Measurements from ENCODE around the gene ZBTB5. TPM values are rescaled to one million over a fixed set of nuclear protein-coding genes. Genes with fewer than 3 reads are reported as not detected.

Gene ZBTB5, protein sequence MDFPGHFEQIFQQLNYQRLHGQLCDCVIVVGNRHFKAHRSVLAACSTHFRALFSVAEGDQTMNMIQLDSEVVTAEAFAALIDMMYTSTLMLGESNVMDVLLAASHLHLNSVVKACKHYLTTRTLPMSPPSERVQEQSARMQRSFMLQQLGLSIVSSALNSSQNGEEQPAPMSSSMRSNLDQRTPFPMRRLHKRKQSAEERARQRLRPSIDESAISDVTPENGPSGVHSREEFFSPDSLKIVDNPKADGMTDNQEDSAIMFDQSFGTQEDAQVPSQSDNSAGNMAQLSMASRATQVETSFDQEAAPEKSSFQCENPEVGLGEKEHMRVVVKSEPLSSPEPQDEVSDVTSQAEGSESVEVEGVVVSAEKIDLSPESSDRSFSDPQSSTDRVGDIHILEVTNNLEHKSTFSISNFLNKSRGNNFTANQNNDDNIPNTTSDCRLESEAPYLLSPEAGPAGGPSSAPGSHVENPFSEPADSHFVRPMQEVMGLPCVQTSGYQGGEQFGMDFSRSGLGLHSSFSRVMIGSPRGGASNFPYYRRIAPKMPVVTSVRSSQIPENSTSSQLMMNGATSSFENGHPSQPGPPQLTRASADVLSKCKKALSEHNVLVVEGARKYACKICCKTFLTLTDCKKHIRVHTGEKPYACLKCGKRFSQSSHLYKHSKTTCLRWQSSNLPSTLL
- total RNA-seq = 10.5 and 11.7 TPM in 2 replicates

DNA sequence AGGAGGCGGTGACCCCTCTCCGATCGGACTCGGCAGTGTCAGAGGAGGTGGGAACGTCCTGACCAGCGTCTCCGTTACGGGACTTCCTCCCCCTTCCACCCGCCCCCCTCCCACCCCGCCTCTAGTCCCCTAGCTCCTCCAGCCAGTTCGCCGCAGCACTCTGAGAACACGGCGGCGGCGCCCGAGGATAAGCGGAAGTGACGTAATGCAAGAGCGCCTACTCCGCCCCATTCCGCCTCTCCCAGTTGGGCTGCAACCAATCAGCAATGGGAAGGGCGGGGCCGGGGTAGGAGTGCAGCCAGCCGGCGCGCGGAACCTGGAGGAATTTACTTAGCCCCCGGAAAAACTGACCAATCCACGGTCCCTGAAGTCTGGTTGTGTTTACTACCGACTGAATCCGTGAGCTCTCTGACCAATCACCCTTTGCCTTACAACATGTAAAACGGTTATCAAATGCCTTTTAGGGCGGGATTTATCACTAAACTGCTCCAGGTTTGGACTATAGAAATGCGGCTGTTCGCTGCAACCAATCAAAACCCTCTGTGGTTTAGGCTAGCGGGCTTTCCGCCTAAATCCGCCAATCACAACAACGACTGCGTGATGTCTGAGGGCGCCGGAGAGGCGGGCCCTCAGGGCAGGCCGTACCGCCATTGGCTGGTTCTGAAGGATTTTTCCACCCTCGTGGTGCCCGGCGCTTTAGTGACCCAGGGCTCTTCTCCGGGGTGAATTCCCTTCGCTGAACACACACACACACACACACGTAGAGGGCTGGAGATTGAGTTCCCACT lies at the start of gene ZBTB5:
Gene ZBTB5 (minus strand): TSS at position 202 of the 788 bp plus-strand sequence. CDS start 22,899 bp downstream, outside the sequence.

DNA sequence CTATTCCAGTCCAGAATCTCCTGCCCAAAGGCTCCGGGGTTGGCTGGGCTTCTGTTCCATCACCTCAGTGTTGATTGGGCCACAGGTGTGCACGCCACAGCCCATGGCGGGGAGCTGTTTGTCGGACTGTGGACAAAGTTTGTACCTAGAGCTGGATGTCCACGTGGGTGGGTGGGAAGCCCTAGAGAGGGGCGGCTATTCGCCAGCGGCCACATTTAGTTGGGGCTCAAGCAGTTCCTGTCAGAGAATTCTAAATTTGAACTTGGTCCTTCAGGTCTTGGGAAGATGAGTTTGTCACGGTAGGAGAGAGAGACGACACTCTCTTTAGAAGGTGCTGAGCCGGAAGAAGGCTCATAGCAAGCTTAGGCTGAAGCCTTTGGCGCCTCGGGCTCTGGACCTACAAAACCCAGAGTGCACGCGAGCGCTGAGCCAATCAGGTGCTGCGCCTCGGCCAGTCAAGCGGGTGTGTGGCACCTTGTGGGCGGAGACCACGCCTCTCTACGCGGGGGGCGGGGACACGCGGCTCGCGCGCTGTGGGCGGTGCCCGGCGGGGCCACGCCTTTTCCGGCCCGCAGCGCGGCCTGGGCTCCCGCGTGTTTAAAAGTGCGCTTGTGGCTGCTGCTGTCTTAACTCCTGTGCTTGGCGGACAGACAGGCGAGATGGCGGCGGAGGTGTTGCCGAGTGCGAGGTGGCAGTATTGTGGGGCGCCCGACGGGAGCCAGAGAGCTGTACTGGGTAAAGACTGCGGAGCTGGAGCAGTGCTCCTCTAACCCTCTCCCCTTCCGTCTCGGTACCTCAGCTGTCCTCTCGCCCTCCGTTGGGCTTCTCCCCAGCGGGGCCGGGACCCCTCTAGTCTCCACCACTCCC lies 20.4 kb upstream of the ZBTB5 start, which contains the start of gene POLR1E:
Gene POLR1E (plus strand): TSS at position 560 of the 867 bp plus-strand sequence. CDS start 100 bp downstream, at position 660.

DNA sequence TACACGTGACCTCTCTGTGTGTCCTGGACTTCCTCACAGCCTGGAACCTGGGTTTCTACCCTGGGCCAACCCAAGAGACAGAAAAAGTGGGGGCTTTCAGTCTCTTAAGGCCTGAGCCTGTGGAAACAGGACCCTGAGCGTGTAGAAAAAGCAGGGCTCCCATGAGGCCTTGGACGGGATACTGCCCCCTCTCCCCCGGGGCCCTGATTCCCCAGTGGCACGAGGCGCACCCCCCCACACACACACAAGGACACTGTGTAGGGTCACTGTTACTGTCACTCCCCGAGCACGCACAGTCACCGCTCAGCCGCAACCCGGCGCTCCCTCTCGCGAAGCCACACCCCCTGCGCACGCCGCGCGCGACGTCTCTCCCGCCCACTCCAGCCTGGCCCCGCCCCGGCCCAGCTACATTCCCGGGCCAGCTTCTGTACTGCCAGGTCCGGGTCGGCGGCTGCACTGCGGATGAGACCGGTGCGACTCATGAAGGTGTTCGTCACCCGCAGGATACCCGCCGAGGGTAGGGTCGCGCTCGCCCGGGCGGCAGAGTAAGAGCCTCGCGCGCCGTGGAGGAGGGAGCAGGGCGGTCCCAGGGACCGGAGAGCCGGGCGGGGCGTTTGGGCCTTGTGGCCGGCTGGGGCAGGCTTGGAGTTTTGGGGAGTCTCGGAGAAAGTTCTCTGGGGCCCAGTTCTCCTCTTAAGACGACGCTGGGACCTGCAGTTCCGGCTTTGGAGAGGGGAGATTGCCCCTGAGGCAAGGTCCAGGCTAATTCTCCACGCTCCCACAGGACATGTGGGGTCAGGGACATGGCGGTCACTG lies 42.8 kb downstream of the ZBTB5 start, which contains the start of gene GRHPR:
Gene GRHPR (plus strand): TSS at position 408 of the 816 bp plus-strand sequence. CDS start 55 bp downstream, at position 463.

Other genes starting within 250 kb of the ZBTB5 start
- gene GRHPR, start 42.8 kb downstream of the ZBTB5 start, total RNA-seq = 130 and 136 TPM in 2 replicates
- gene POLR1E, start 20.5 kb upstream of the ZBTB5 start, total RNA-seq = 28.9 and 30.7 TPM in 2 replicates
- 9.5 and 9.8 TPM in 2 replicates for gene FBXO10, start 110.9 kb upstream of the ZBTB5 start, total RNA-seq
- gene TOMM5, start 127.1 kb upstream of the ZBTB5 start, total RNA-seq = 218 and 229 TPM in 2 replicates
- gene FRMPD1, start 185.5 kb upstream of the ZBTB5 start, total RNA-seq = not detected in 2 replicates